Measurements from ENCODE around the gene UBE2J1. TPM values are rescaled to one million over a fixed set of nuclear protein-coding genes. Genes with fewer than 3 reads are reported as not detected.

The UBE2J1 gene
- total RNA-seq, 1 experiment from 2014 or later = 23.3 TPM

DNA sequence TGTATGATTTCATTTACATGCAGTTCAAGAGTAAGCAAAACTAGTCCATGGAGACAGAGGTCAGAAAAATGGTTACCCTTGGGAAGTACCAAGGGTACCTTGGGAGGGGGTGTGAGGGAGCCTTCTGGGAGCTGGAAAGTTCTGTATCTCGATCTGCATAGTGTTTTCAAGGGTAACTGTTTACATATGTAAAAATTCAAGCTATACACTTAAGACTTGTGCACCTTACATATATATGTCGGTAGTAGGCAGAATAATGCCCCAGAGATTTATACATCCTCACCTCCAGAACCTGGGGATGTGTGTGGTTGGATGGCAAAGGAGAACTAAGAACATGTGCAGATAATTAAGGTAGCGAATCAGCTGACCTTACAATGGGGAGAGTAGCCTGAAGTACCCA, 68.4 kb downstream of the UBE2J1 start:
- intact Hi-C loops (cut with micrococcal nuclease) = no loop called here
- ChIA-PET POLR2A (no interaction called here), RAD21 (ENCODE audit: low non-redundant PET in 1 of 2, low total read pairs in 2 of 2, uncharacterized antibody in 2 of 2, unreplicated experiment in 2 of 2) (no interaction called here), CTCF (no interaction called here)
- TF ChIP-seq FOSL1 (IDR thresholded peaks at IDR 0.05; ENCODE audit: low read depth) (no peak), POLR2AphosphoS5 (IDR thresholded peaks at IDR 0.05; ENCODE audit: low read depth, low read length) (no peak), CEBPB (IDR thresholded peaks at IDR 0.05; ENCODE audit: low read depth) (no peak), SIN3A (IDR thresholded peaks at IDR 0.05; ENCODE audit: low read depth) (no peak), CBX3 (IDR thresholded peaks at IDR 0.05; ENCODE audit: low read depth) (no peak), JUND (IDR thresholded peaks at IDR 0.05) (no peak), EGR1 (IDR thresholded peaks at IDR 0.05; ENCODE audit: low read depth) (no peak), ELF1 (IDR thresholded peaks at IDR 0.05; ENCODE audit: borderline replicate concordance, low read depth) (no peak), ZFX (IDR thresholded peaks at IDR 0.05) (no peak), YY1 (IDR thresholded peaks at IDR 0.05; ENCODE audit: extremely low read depth, insufficient replicate concordance, low read depth, low read length) (no peak)
- TF ChIP-seq, protein P1, sequence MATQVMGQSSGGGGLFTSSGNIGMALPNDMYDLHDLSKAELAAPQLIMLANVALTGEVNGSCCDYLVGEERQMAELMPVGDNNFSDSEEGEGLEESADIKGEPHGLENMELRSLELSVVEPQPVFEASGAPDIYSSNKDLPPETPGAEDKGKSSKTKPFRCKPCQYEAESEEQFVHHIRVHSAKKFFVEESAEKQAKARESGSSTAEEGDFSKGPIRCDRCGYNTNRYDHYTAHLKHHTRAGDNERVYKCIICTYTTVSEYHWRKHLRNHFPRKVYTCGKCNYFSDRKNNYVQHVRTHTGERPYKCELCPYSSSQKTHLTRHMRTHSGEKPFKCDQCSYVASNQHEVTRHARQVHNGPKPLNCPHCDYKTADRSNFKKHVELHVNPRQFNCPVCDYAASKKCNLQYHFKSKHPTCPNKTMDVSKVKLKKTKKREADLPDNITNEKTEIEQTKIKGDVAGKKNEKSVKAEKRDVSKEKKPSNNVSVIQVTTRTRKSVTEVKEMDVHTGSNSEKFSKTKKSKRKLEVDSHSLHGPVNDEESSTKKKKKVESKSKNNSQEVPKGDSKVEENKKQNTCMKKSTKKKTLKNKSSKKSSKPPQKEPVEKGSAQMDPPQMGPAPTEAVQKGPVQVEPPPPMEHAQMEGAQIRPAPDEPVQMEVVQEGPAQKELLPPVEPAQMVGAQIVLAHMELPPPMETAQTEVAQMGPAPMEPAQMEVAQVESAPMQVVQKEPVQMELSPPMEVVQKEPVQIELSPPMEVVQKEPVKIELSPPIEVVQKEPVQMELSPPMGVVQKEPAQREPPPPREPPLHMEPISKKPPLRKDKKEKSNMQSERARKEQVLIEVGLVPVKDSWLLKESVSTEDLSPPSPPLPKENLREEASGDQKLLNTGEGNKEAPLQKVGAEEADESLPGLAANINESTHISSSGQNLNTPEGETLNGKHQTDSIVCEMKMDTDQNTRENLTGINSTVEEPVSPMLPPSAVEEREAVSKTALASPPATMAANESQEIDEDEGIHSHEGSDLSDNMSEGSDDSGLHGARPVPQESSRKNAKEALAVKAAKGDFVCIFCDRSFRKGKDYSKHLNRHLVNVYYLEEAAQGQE (IDR thresholded peaks at IDR 0.05; ENCODE audit: low read depth) = no peak
- TF ChIP-seq, protein P2, sequence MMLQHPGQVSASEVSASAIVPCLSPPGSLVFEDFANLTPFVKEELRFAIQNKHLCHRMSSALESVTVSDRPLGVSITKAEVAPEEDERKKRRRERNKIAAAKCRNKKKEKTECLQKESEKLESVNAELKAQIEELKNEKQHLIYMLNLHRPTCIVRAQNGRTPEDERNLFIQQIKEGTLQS (IDR thresholded peaks at IDR 0.05) = no peak
- TF ChIP-seq, protein P3, sequence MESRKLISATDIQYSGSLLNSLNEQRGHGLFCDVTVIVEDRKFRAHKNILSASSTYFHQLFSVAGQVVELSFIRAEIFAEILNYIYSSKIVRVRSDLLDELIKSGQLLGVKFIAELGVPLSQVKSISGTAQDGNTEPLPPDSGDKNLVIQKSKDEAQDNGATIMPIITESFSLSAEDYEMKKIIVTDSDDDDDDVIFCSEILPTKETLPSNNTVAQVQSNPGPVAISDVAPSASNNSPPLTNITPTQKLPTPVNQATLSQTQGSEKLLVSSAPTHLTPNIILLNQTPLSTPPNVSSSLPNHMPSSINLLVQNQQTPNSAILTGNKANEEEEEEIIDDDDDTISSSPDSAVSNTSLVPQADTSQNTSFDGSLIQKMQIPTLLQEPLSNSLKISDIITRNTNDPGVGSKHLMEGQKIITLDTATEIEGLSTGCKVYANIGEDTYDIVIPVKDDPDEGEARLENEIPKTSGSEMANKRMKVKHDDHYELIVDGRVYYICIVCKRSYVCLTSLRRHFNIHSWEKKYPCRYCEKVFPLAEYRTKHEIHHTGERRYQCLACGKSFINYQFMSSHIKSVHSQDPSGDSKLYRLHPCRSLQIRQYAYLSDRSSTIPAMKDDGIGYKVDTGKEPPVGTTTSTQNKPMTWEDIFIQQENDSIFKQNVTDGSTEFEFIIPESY (IDR thresholded peaks at IDR 0.05; ENCODE audit: extremely low read depth, insufficient replicate concordance, low read length) = no peak
- Histone ChIP-seq H3K4me1 (ENCODE audit: control insufficient read depth in 1 of 2, insufficient read depth in 2 of 2, low read length in 2 of 2) (peaks cover 0 to 6% of the 10 kb centered on the region in 2 experiments; a peak in 1 of 4 replicates), H3K4me3 (replicated peaks in 1 of 2; ENCODE audit: low read depth in 1 of 2, low read length in 2 of 2) (no peak overlapping the region), H3K79me2 (ENCODE audit: insufficient read depth, low read length) (no peaks in the 10 kb centered on the region), H3K27me3 (ENCODE audit: insufficient read depth, low read length) (no peaks in the 10 kb centered on the region), H4K20me1 (ENCODE audit: insufficient read depth) (no peaks in the 10 kb centered on the region), H3K36me3 (ENCODE audit: control insufficient read depth in 1 of 2, insufficient read depth in 2 of 2, low read length in 2 of 2) (no peaks in the 10 kb centered on the region), H3K9ac (ENCODE audit: low read length) (no peak overlapping the region), H3K27ac (ENCODE audit: low read depth, low read length) (no peak overlapping the region), H3K9me2 (ENCODE audit: insufficient read depth) (no peaks in the 10 kb centered on the region), H3K9me3 (ENCODE audit: control insufficient read depth in 1 of 2, insufficient read depth in 1 of 2, low read depth in 1 of 2, low read length in 2 of 2) (no peaks in the 10 kb centered on the region), H3K4me2 (ENCODE audit: low read length) (no peak overlapping the region), H2AFZ (ENCODE audit: low read depth, low read length, poor library complexity, severe bottlenecking) (no peak overlapping the region)
- no TSS peak for BruUV-seq (replicated peaks)
- ATAC-seq = no peak
- no peak for DNase-seq (ENCODE audit: low read depth, low spot score)
